Esophagus muscularis mucosa (tissue), 4 donors: Measurements from ENCODE around the gene MARCHF9. TPM values are rescaled to one million over a fixed set of nuclear protein-coding genes. Genes with fewer than 3 reads are reported as not detected.
"Not testable (repeated sequence)": the region's sequence is repeated elsewhere in the genome, so short reads cannot be mapped to it uniquely, and the experiment has no call there.

Source experiments
- DNase-seq: peaks from one replicate; pipeline ENCODE4 v3.0.0-alpha.2; 2017; ENCODE audit errors: extremely low spot score
- H3K27ac ChIP-seq, 4 donors: fragments of 200-600 bp; sonication (generic); replicated peaks in 1 of 4; 1 replicate in 3 of 4; 2 replicates in 1 of 4; pipeline ENCODE4 v1.5.1; 2016 to 2019; ENCODE audit warnings: mild to moderate bottlenecking in 1 of 4
- H3K27me3 ChIP-seq, 4 donors: fragments of 200-600 bp; sonication (generic); one replicate each; pipeline versions ENCODE4 v1.5.1 to v1.6.0; 2016 to 2019
- H3K36me3 ChIP-seq, 4 donors: fragments of 200-600 bp; sonication (generic); one replicate each; pipeline ENCODE4 v1.5.1; 2016 to 2019
- H3K4me1 ChIP-seq, 4 donors: fragments of 200-600 bp; sonication (generic); one replicate each; pipeline ENCODE4 v1.5.1; 2016 to 2019
- H3K4me3 ChIP-seq, 4 donors: fragments of 200-600 bp; sonication (generic); 1 replicate in 2 of 4; 2 replicates in 2 of 4; pipeline ENCODE4 v1.5.1; 2016 to 2019; ENCODE audit warnings: mild to moderate bottlenecking in 4 of 4, moderate library complexity in 1 of 4
- H3K9me3 ChIP-seq, 4 donors: fragments of 200-600 bp; sonication (generic); 1 replicate in 3 of 4; 2 replicates in 1 of 4; pipeline ENCODE4 v1.5.1; 2016 to 2019
- EP300 ChIP-seq: sonication (generic); formaldehyde crosslinking; IDR thresholded peaks from one replicate; pipeline ENCODE4 v1.6.1; 2017; ENCODE audit warnings: antibody characterized with exemption
- POLR2A ChIP-seq: fragments of 450-650 bp; IDR thresholded peaks from one replicate; pipeline ENCODE4 v1.6.1; 2017; ENCODE audit warnings: antibody characterized with exemption, moderate library complexity, mild to moderate bottlenecking, low read depth
- POLR2AphosphoS5 ChIP-seq, 2 donors: sonication (generic); formaldehyde crosslinking; IDR thresholded peaks; one replicate each; pipeline ENCODE4 v1.6.1; 2017; ENCODE audit warnings: antibody characterized with exemption in 2 of 2
- WGBS: methylation state at CpG from one replicate; pipeline ENCODE4 v1.1.5; 2018; 5-methylcytosine and 5-hydroxymethylcytosine counted together
- intact Hi-C: fragments of 100-400 bp; cut with DNase I; formaldehyde crosslinking; loops from one replicate; pipeline ENCODE4 v1.15.1; 2023
- total RNA-seq, 4 donors: library from RNA; depleted of rRNA; stranded (reverse); fragments of >200 nt; gene quantifications; one replicate each; pipeline versions ENCODE4 v1.1.0 to v1.2.1, GENCODE V29; 2016
- TF ChIP-seq, protein P1 (sequence below), 3 experiments: fragments of 200-600 bp in 2 of 3; fragments of 450-650 bp in 1 of 3; sonication (generic) in 2 of 3; IDR thresholded peaks; one replicate each; pipeline ENCODE4 v1.5.1; 2017 to 2019; ENCODE audit warnings: antibody characterized with exemption in 3 of 3, mild to moderate bottlenecking in 2 of 3, moderate library complexity in 1 of 3

Gene MARCHF9
- total RNA-seq, 4 donors from 2014 or later, result 5.6 to 16.9 (median 10.7) TPM

DNA sequence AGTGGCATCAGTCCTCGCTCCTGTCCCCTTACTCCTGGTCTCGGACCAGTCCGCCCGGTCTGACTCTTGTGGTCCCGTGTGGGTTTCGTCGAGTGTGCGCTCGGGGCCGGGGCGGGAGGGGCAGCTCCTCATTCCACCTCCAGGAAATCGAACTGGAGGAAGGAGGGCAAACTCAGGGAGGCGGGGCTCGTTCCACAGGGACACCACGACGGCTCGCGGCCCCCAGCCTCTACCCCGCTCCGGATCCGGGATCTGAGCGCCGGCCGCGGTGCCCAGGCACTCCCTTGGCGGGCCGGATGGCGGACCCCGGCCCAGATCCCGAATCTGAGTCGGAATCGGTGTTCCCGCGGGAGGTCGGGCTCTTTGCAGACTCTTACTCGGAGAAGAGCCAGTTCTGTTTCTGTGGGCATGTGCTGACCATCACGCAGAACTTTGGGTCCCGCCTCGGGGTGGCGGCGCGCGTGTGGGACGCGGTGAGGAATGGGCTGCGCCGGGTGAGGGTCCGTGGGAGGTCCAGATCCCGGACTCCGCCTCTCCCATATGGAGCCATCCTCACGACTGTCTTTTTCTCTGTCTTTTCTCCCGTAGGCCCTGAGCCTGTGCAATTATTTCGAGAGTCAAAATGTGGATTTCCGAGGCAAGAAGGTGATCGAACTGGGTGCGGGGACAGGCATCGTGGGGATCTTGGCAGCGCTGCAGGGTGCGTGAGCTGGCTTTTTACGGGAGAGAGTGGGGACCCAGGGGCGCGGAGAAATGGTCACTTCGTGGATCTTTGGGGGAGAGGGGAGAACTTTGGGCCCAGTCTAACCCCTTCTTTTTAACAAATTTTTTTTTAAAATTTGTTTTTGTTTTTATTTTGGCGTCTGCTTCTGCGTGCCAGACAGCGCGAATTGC, 17.8 kb downstream of the MARCHF9 start, which contains the start of gene EEF1AKMT3:
TSS of gene EEF1AKMT3 (plus strand) at position 186 of the 894 bp plus-strand sequence. CDS start at position 297, 111 bp downstream.
- peaks cover 0 to 43% (median 23%) of the 10 kb centered on the region in 4 donors for H3K36me3 ChIP-seq
- intact Hi-C loops, result no loop called here
- DNase-seq, result no peak
- 6% methylated on average over 36 of the region's 67 CpGs for WGBS
- TF ChIP-seq POLR2AphosphoS5 (IDR thresholded peaks at IDR 0.05), result no peak
- TF ChIP-seq, protein P1, sequence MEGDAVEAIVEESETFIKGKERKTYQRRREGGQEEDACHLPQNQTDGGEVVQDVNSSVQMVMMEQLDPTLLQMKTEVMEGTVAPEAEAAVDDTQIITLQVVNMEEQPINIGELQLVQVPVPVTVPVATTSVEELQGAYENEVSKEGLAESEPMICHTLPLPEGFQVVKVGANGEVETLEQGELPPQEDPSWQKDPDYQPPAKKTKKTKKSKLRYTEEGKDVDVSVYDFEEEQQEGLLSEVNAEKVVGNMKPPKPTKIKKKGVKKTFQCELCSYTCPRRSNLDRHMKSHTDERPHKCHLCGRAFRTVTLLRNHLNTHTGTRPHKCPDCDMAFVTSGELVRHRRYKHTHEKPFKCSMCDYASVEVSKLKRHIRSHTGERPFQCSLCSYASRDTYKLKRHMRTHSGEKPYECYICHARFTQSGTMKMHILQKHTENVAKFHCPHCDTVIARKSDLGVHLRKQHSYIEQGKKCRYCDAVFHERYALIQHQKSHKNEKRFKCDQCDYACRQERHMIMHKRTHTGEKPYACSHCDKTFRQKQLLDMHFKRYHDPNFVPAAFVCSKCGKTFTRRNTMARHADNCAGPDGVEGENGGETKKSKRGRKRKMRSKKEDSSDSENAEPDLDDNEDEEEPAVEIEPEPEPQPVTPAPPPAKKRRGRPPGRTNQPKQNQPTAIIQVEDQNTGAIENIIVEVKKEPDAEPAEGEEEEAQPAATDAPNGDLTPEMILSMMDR (IDR thresholded peaks at IDR 0.05), result no peak
- no peaks in the 10 kb centered on the region for H3K27me3 ChIP-seq
- no peaks in the 10 kb centered on the region for H3K9me3 ChIP-seq
- peak within 1 kb of the TSS; percentile 90 to 95 (median 94) for H3K27ac ChIP-seq
- peak within 1 kb of the TSS; percentile 70 to 82 (median 76) for H3K4me3 ChIP-seq
- peaks cover 13 to 29% (median 22%) of the 10 kb centered on the region in 4 donors for H3K4me1 ChIP-seq

DNA sequence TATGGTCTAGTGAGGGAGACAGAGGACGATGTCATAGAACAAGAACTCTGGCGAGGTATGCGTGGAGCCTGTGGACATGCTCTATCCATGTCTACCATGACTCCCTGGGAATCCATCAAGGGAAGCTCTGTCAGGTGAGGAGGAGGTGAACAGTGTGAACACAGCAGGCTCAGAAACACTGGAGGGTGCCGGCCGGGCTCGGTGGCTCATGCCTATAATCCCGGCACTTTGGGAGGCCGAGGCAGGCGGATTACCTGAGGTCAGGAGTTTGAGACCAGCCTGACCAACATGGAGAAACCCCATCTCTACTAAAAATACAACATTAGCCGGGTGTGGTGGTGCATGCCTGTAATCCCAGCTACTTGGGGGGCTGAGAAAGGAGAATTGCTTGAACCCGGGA, 19.7 kb downstream of the MARCHF9 start:
- Histone ChIP-seq H3K36me3 (peaks cover 0 to 34% (median 8%) of the 10 kb centered on the region in 4 donors), H3K4me1 (peaks cover 13 to 29% (median 22%) of the 10 kb centered on the region in 4 donors)
- DNase-seq, H3K9me3 ChIP-seq, H3K27ac ChIP-seq, H3K27me3 ChIP-seq, intact Hi-C loops, H3K4me3 ChIP-seq: not testable (repeated sequence)
- WGBS, result 92% methylated on average over 8 of the region's 11 CpGs

DNA sequence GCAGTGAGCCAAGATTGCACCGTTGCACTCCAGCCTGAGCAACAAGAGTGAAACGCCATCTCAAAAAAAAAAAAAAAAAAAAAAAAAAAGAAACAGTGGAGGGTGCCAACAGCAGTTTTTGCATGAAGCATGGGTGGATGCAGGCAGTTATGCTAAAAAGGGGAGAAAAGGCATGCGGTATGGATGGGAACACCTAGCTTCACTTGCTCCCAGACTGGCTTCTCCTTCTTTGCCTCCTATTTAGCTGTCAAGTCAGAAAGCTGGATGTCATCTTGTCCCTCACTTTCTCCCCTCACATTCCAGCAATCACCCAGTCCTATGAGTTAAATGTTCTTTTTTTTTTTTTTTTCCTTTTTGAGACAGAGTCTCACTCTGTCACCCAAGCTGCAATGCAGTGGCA, 20.1 kb downstream of the MARCHF9 start:
- Histone ChIP-seq H3K36me3 (peaks cover 0 to 32% (median 5%) of the 10 kb centered on the region in 4 donors), H3K4me1 (peaks cover 13 to 29% (median 22%) of the 10 kb centered on the region in 4 donors), H3K27me3 (no peaks in the 10 kb centered on the region), H3K4me3 (no peak overlapping the region), H3K27ac (no peak overlapping the region), H3K9me3 (no peaks in the 10 kb centered on the region)
- intact Hi-C loops, result no loop called here
- DNase-seq, result no peak
- TF ChIP-seq POLR2A (no peak), POLR2AphosphoS5 (IDR thresholded peaks at IDR 0.05) (no peak), EP300 (no peak)
- TF ChIP-seq, protein P1 (IDR thresholded peaks at IDR 0.05), result no peak
- 87% methylated on average over 3 of the region's 3 CpGs for WGBS

DNA sequence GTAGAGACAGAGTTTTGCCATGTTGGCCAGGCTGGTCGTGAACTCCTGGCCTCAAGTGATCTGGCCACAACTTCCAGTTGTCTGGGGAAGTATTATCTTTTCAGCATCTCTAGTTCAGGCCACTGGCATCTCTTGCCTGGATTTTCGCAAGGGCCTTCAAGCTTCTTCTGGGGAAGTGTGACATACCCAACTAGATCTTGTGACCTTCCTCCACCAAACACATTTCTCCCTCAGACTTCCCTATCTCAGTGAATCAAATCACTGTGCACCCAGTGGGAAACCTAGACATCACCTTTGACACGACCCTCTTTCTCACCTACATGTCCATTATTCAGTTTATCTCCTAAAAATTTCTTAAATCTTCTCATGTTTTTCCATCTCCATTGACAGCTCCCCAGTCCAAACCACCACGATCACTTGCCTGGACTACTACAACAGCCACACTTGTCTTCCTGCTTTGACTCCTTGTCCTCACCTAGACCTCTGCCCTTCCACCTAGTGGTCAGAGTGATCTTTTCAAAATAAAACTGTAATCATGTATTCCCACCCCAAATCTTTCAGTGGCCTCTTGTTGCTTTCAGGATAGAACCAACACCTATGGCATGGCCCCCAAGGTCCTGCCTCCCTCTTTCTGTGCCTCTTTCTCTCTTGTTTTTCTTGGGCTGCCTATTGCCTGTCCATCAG, 20.8 kb downstream of the MARCHF9 start:
- Histone ChIP-seq H3K27ac (no peak overlapping the region), H3K9me3 (no peaks in the 10 kb centered on the region), H3K4me1 (peaks cover 13 to 27% (median 21%) of the 10 kb centered on the region in 4 donors), H3K36me3 (peaks cover 0 to 34% (median 8%) of the 10 kb centered on the region in 4 donors), H3K4me3 (no peak overlapping the region), H3K27me3 (no peaks in the 10 kb centered on the region)
- WGBS, result 76% methylated on average over 4 of the region's 4 CpGs
- DNase-seq, result no peak
- TF ChIP-seq POLR2A (no peak), EP300 (no peak), POLR2AphosphoS5 (IDR thresholded peaks at IDR 0.05) (no peak)
- TF ChIP-seq, protein P1 (IDR thresholded peaks at IDR 0.05), result no peak
- intact Hi-C loops, result no loop called here

DNA sequence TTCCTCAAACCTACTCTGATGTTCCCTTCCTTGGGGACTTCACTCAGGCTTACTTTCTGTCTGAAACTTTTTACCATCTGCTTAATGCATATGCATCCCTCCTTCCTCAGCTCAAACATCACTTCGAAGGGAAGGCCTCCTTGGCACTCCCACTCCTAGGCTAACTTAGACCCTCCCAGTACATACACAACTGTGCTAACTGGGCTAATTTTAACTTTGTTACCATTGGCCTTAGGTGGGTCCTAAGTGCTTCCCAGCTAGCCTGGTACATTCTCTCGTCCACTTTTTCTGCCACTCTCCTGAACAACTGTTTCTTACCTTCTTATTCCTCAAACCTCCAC, 21.3 kb downstream of the MARCHF9 start:
- Histone ChIP-seq H3K27ac (no peak overlapping the region), H3K4me3 (no peak overlapping the region), H3K4me1 (peaks cover 10 to 22% (median 16%) of the 10 kb centered on the region in 4 donors), H3K9me3 (no peaks in the 10 kb centered on the region), H3K36me3 (peaks cover 0 to 34% (median 9%) of the 10 kb centered on the region in 4 donors), H3K27me3 (no peaks in the 10 kb centered on the region)
- 86% methylated on average over 2 of the region's 2 CpGs for WGBS
- no peak for DNase-seq
- intact Hi-C loops, result no loop called here
- TF ChIP-seq POLR2AphosphoS5 (IDR thresholded peaks at IDR 0.05), result no peak
- no peak for TF ChIP-seq POLR2A
- TF ChIP-seq, protein P1 (IDR thresholded peaks at IDR 0.05), result no peak
- no peak for TF ChIP-seq EP300
